Suppressor macrophage (primary cell): ENCODE results near the gene DGCR6.
"Not testable (repeated sequence)": the region's sequence is repeated elsewhere in the genome, so short reads cannot be mapped to it uniquely, and the experiment has no call there.

Experiments used
- DNase-seq, 4 experiments: peaks; one replicate each; pipeline ENCODE4 v3.0.0-alpha.2; 2020 to 2022

Gene DGCR6

GRCh38 chr22:18961201-18961600 is 55.1 kb downstream of the DGCR6 start:
- not testable (repeated sequence) for DNase-seq
